Right atrium auricular region (tissue), 2 donors: ENCODE data around the gene KRT72. TPM values are rescaled to one million over a fixed set of nuclear protein-coding genes. Genes with fewer than 3 reads are reported as not detected.

Experiments used
- DNase-seq: peaks from one replicate; pipeline ENCODE4 v3.0.0-alpha.2; 2019; ENCODE audit warnings: low spot score
- H3K27ac ChIP-seq, 2 donors: fragments of 200-600 bp; sonication (generic); 1 replicate in 1 of 2; 2 replicates in 1 of 2; pipeline ENCODE4 v1.5.1; 2016 to 2019
- H3K27me3 ChIP-seq, 2 donors: fragments of 200-600 bp; sonication (generic); one replicate each; pipeline versions ENCODE4 v1.5.1 to v1.6.0; 2017 to 2019
- H3K36me3 ChIP-seq: fragments of 200-600 bp; sonication (generic); one replicate; pipeline ENCODE4 v1.5.1; 2016
- H3K4me1 ChIP-seq, 2 donors: fragments of 200-600 bp; sonication (generic); one replicate each; pipeline versions ENCODE4 v1.5.1 to v1.6.0; 2017 to 2019
- H3K4me3 ChIP-seq, 2 donors: fragments of 200-600 bp; sonication (generic); 1 replicate in 1 of 2; 2 replicates in 1 of 2; pipeline ENCODE4 v1.5.1; 2017 to 2019; ENCODE audit warnings: mild to moderate bottlenecking in 1 of 2, moderate library complexity in 1 of 2
- H3K9me3 ChIP-seq, 2 donors: fragments of 200-600 bp; sonication (generic); one replicate each; pipeline ENCODE4 v1.5.1; 2019
- total RNA-seq, 2 donors: library from RNA; depleted of rRNA; stranded (reverse); fragments of >200 nt; gene quantifications; one replicate each; pipeline ENCODE4 v1.1.0, GENCODE V29; 2016
- TF ChIP-seq, protein P1 (sequence below), 2 donors: fragments of 200-600 bp; sonication (generic); IDR thresholded peaks; one replicate each; pipeline ENCODE4 v1.5.1; 2019; ENCODE audit warnings: antibody characterized with exemption in 2 of 2

KRT72 gene
- total RNA-seq, 2 donors from 2014 or later = not detected

DNA sequence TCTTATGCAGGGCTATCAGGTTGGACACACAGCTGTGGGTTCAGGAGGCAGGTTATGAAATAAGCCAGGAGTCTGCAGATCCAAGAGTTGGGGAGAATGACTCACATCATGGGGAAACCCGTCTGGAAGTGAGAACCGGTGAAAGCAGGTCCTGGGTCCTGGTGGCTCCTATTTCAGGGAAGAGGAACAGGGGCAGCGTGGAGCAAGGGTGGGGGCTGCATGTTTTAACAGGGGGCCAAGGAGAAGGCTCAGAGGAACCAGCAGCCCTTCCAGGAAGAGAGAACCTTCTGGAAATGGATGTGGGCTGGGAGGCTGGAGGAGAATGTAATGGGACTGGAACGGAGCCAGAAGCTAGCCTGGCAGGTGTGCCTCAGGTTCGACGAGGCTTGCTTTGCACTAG, 19.8 kb downstream of the KRT72 start:
- no peak overlapping the region for H3K4me3 ChIP-seq
- TF ChIP-seq, protein P1, sequence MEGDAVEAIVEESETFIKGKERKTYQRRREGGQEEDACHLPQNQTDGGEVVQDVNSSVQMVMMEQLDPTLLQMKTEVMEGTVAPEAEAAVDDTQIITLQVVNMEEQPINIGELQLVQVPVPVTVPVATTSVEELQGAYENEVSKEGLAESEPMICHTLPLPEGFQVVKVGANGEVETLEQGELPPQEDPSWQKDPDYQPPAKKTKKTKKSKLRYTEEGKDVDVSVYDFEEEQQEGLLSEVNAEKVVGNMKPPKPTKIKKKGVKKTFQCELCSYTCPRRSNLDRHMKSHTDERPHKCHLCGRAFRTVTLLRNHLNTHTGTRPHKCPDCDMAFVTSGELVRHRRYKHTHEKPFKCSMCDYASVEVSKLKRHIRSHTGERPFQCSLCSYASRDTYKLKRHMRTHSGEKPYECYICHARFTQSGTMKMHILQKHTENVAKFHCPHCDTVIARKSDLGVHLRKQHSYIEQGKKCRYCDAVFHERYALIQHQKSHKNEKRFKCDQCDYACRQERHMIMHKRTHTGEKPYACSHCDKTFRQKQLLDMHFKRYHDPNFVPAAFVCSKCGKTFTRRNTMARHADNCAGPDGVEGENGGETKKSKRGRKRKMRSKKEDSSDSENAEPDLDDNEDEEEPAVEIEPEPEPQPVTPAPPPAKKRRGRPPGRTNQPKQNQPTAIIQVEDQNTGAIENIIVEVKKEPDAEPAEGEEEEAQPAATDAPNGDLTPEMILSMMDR (IDR thresholded peaks at IDR 0.05) = no peak
- no peaks in the 10 kb centered on the region for H3K9me3 ChIP-seq
- H3K27ac ChIP-seq = no peak overlapping the region
- no peak for DNase-seq
- H3K4me1 ChIP-seq = no peaks in the 10 kb centered on the region
- no peaks in the 10 kb centered on the region for H3K36me3 ChIP-seq
- H3K27me3 ChIP-seq = no peaks in the 10 kb centered on the region

DNA sequence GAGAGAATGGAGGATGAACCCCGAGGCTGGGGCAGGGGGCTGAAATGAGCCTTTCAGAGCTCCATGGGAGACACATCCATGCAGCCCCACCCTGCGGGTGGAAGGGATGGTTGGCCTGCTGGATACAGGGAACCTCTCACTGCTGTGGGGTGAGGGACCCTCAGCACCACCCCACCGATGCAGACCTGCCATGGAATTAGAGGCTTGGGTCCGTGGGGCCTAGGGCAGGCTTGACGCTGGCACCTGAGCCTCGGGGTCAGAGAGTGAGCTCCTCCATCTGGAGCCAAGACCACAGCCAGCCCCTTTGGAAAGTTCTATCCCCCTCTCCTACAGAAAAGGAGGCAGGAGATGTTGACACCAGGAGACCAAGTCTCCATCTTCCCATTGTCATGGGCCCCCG, 20.2 kb downstream of the KRT72 start:
- Histone ChIP-seq H3K4me3 (no peak overlapping the region), H3K36me3 (no peaks in the 10 kb centered on the region), H3K4me1 (no peaks in the 10 kb centered on the region), H3K27me3 (no peaks in the 10 kb centered on the region), H3K27ac (no peak overlapping the region), H3K9me3 (no peaks in the 10 kb centered on the region)
- no peak for DNase-seq
- TF ChIP-seq, protein P1 (IDR thresholded peaks at IDR 0.05) = no peak

DNA sequence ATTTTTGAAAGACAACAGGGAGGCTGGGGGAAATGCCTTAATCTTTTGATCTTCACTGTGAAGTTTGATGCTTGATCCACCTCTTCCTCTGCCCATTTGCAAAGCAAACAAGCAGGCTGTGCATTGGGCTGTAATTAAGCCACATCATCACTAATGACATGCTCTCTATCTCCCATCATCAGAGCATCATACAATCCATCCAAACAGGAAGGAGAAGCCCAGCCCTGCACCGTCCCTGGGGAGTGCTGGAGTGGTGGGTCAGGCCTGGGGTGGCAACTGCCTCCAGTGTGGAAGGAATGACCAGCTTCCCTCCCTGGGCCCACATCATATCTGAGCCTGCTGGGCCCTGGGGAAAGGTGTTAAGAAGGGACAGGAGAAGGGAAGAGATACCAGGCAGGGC, 20.8 kb downstream of the KRT72 start:
- H3K4me3 ChIP-seq = no peak overlapping the region
- no peaks in the 10 kb centered on the region for H3K27me3 ChIP-seq
- H3K27ac ChIP-seq = no peak overlapping the region
- TF ChIP-seq, protein P1 (IDR thresholded peaks at IDR 0.05) = no peak
- no peaks in the 10 kb centered on the region for H3K36me3 ChIP-seq
- no peaks in the 10 kb centered on the region for H3K9me3 ChIP-seq
- no peaks in the 10 kb centered on the region for H3K4me1 ChIP-seq
- no peak for DNase-seq

DNA sequence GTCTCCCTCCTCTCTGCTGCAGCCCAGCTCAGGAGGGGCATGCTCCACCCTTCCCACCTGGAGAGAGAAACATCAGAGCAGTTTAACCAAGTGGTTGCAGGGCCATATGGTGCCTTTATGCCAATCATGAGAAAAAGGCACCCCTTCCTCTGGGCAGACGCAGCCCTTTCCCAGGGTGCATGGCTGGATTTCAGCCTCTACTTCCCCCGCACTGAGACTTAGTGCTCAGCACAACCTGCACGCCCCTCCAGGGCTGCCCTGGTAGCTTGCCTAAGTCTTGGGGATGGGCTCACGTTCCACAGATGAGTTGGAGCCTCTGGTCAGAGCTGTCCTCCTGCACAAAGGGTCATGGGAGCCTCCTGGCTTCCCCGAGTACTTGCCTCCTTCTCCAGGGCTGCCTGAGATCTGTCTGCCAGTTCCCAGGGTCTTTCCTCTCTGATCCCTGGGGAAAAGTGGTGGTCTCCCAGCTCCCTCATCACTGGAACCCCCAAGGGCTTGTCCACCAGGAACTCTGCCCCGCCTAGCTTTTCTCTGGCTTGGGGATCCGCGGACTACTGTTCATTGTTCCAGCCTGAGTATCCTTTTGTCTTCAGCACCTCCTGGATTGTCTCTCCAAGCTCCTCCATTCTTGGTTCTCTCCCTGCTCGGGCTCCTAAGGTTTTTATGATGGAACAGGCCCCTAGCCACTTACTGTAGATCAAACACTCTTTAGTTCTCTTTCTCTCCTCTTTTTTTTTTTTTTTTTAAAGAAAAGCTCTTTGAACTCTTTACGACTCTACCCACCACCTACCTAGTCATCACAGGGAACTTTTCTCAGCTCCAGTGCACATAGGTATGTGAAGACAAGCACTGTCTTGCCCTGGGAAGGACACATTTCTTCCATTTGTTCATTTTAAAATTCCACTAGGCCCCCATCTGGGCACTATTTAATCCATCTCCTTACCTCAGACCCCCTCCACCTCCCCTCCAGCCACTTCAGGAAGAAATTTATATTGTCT, 21.5 kb downstream of the KRT72 start:
- no peak overlapping the region for H3K4me3 ChIP-seq
- no peaks in the 10 kb centered on the region for H3K4me1 ChIP-seq
- H3K36me3 ChIP-seq = no peaks in the 10 kb centered on the region
- H3K27me3 ChIP-seq = no peaks in the 10 kb centered on the region
- DNase-seq = no peak
- H3K27ac ChIP-seq = no peak overlapping the region
- H3K9me3 ChIP-seq = no peaks in the 10 kb centered on the region
- TF ChIP-seq, protein P1 (IDR thresholded peaks at IDR 0.05) = no peak

DNA sequence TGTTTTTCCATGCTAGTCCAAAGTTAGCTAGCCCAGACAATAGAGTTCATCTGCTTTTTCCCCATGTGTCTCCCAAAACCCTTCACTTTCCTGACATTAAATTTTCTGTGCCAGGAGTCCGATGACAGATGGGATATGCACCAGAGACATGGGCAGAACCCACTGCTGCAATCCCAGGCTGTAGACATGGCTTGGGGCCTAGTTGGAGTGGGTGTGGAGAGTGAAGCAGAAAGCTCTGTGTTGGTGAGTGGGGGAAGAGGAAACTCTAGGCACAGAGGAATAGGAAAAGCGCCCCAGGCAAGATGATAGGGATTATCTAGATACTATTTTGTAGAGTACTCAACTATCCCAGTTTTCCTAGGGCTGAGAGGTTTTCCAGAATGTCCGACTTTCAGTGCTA, 22.8 kb downstream of the KRT72 start:
- no peaks in the 10 kb centered on the region for H3K36me3 ChIP-seq
- no peaks in the 10 kb centered on the region for H3K27me3 ChIP-seq
- H3K4me1 ChIP-seq = no peaks in the 10 kb centered on the region
- TF ChIP-seq, protein P1 (IDR thresholded peaks at IDR 0.05) = no peak
- no peak overlapping the region for H3K4me3 ChIP-seq
- H3K9me3 ChIP-seq = no peaks in the 10 kb centered on the region
- no peak overlapping the region for H3K27ac ChIP-seq
- DNase-seq = no peak
